ENCODE measurements around the gene TSHR.
"Not testable (repeated sequence)": the region's sequence is repeated elsewhere in the genome, so short reads cannot be mapped to it uniquely, and the experiment has no call there.

The TSHR gene

GRCh38 chr14:81102217-81102616, 146.8 kb downstream of the TSHR start:
- DNase-seq (ENCODE audit: extremely low read depth, insufficient read length) = no peak
- H3K36me3 ChIP-seq (ENCODE audit: control insufficient read depth, insufficient read depth, low read length) = no peaks in the 10 kb centered on the region
- TF ChIP-seq CTCF (IDR thresholded peaks at IDR 0.05; ENCODE audit: insufficient read depth, low read length, poor library complexity, severe bottlenecking) = no peak
- no peaks in the 10 kb centered on the region for H3K27me3 ChIP-seq (replicated peaks; ENCODE audit: control insufficient read depth, insufficient read depth, low read length)
- H3K4me3 ChIP-seq (replicated peaks; ENCODE audit: low read depth, low read length) = no peak overlapping the region

- H3K4me3 ChIP-seq (replicated peaks; ENCODE audit: low read depth, low read length) = no peak overlapping the region
- TF ChIP-seq CTCF (IDR thresholded peaks at IDR 0.05; ENCODE audit: insufficient read depth, low read length, poor library complexity, severe bottlenecking) = no peak
Observed at GRCh38 chr14:81103443-81103842, 148.0 kb downstream of the TSHR start.

GRCh38 chr14:81105378-81105777, 150.0 kb downstream of the TSHR start:
- no peak overlapping the region for H3K4me3 ChIP-seq (replicated peaks; ENCODE audit: low read depth, low read length)
- no peak for TF ChIP-seq CTCF (IDR thresholded peaks at IDR 0.05; ENCODE audit: insufficient read depth, low read length, poor library complexity, severe bottlenecking)
- no peaks in the 10 kb centered on the region for H3K27me3 ChIP-seq (replicated peaks; ENCODE audit: control insufficient read depth, insufficient read depth, low read length)
- no peak for DNase-seq (ENCODE audit: extremely low read depth, insufficient read length)
- no peaks in the 10 kb centered on the region for H3K36me3 ChIP-seq (ENCODE audit: control insufficient read depth, insufficient read depth, low read length)

More at GRCh38 chr14:81103443-81103842, 148.0 kb downstream of the TSHR start:
- H3K27me3 ChIP-seq (replicated peaks; ENCODE audit: control insufficient read depth, insufficient read depth, low read length) = no peaks in the 10 kb centered on the region
- no peaks in the 10 kb centered on the region for H3K36me3 ChIP-seq (ENCODE audit: control insufficient read depth, insufficient read depth, low read length)
- no peak for DNase-seq (ENCODE audit: extremely low read depth, insufficient read length)

DNA sequence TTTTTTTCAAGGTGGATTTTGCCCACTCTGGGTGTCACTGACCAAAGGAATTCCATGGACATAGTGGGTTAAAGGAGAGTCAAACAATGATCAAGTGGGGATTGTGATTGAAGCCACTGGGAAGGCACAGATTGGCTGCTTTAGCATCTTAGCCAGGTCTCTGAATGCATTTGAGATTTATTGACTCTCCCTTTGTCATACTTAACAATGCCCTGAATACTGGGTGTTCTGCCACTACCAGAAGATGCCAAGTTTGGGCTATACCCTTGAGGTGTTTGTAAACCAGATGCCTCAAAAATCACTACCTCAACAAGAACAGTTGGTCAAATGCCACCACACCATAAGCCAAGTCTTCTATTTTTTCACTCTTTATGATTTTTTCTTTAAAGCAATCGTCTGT, 150.5 kb downstream of the TSHR start:
- DNase-seq (ENCODE audit: extremely low read depth, insufficient read length) = no peak
- no peak overlapping the region for H3K4me3 ChIP-seq (replicated peaks; ENCODE audit: low read depth, low read length)
- no peaks in the 10 kb centered on the region for H3K36me3 ChIP-seq (ENCODE audit: control insufficient read depth, insufficient read depth, low read length)
- TF ChIP-seq CTCF (IDR thresholded peaks at IDR 0.05; ENCODE audit: insufficient read depth, low read length, poor library complexity, severe bottlenecking) = no peak
- no peaks in the 10 kb centered on the region for H3K27me3 ChIP-seq (replicated peaks; ENCODE audit: control insufficient read depth, insufficient read depth, low read length)

DNA sequence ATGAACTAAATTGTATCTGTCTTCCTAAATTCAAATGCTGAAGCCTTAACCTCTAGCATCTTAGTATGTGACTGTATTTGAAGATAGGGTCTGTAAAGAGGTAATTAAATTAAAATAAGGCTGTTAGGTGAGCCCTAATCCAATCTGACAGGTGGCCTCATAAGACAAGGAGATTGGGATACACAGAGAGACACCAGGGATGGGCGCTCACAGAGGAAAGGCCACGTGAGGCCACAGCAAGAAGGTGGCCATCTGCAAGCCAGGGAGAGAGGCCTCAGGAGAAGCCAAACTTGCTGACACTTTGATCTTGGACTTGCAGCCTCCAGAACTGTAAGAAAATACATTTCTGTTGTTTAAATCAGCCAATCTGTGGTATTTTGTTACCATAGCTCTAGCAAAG, 154.8 kb downstream of the TSHR start:
- no peak for TF ChIP-seq CTCF (IDR thresholded peaks at IDR 0.05; ENCODE audit: insufficient read depth, low read length, poor library complexity, severe bottlenecking)
- DNase-seq (ENCODE audit: extremely low read depth, insufficient read length) = no peak
- Histone ChIP-seq H3K27me3 (replicated peaks; ENCODE audit: control insufficient read depth, insufficient read depth, low read length) (no peaks in the 10 kb centered on the region), H3K4me3 (replicated peaks; ENCODE audit: low read depth, low read length) (no peak overlapping the region), H3K36me3 (ENCODE audit: control insufficient read depth, insufficient read depth, low read length) (no peaks in the 10 kb centered on the region)

DNA sequence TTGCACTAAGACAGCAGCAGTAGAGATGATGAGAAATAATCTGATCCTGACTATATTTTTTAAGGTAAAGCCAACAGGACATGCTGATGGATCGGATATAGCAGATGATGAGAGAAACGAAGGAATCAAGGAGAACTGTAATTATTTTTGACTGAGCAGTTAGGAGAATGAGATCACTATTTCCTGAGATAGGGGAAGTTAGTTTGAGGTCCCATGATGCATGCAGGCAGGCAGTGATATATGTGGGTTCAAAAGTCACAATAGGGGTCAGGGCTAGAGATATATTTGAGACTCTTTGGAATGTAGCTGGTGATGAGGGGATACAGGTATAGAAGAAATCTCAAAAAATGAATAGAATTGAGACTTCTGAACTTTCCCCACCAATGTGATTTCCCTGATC, 157.8 kb downstream of the TSHR start:
- no peak for TF ChIP-seq CTCF (IDR thresholded peaks at IDR 0.05; ENCODE audit: insufficient read depth, low read length, poor library complexity, severe bottlenecking)
- no peak for DNase-seq (ENCODE audit: extremely low read depth, insufficient read length)
- Histone ChIP-seq H3K4me3 (replicated peaks; ENCODE audit: low read depth, low read length) (no peak overlapping the region), H3K36me3 (ENCODE audit: control insufficient read depth, insufficient read depth, low read length) (no peaks in the 10 kb centered on the region), H3K27me3 (replicated peaks; ENCODE audit: control insufficient read depth, insufficient read depth, low read length) (no peaks in the 10 kb centered on the region)

- not testable (repeated sequence) for H3K4me3 ChIP-seq (replicated peaks; ENCODE audit: low read depth, low read length); H3K27me3 ChIP-seq (replicated peaks; ENCODE audit: control insufficient read depth, insufficient read depth, low read length); H3K36me3 ChIP-seq (ENCODE audit: control insufficient read depth, insufficient read depth, low read length); DNase-seq (ENCODE audit: extremely low read depth, insufficient read length)
Observed at GRCh38 chr14:81113945-81114820, 158.8 kb downstream of the TSHR start.
